Neural crest cell (in vitro differentiated cells): ENCODE results near the gene KLF2. TPM values are rescaled to one million over a fixed set of nuclear protein-coding genes. Genes with fewer than 3 reads are reported as not detected.

ENCODE experiments used
- DNase-seq: peaks from one replicate; pipeline ENCODE4 v3.0.0; 2021; ENCODE audit warnings: low read depth, mixed read lengths, low spot score
- H3K27ac Mint-ChIP-seq: one replicate; pipeline ENCODE4 v1.8.0; 2021; ENCODE audit warnings: mild to moderate bottlenecking, mixed read lengths; ENCODE audit not compliant: unreplicated experiment
- H3K27me3 Mint-ChIP-seq: 2 replicates; pipeline ENCODE4 v1.8.0; 2021; ENCODE audit warnings: low read depth, mild to moderate bottlenecking, mixed read lengths
- H3K36me3 Mint-ChIP-seq: 2 replicates; pipeline ENCODE4 v1.8.0; 2021; ENCODE audit warnings: low read depth, mild to moderate bottlenecking, mixed read lengths
- H3K4me1 Mint-ChIP-seq: 2 replicates; pipeline ENCODE4 v1.8.0; 2021; ENCODE audit warnings: mixed read lengths
- H3K4me3 Mint-ChIP-seq: one replicate; pipeline ENCODE4 v1.8.0; 2021; ENCODE audit warnings: mild to moderate bottlenecking, mixed read lengths
- H3K9me3 Mint-ChIP-seq: 2 replicates; pipeline ENCODE4 v1.8.0; 2021; ENCODE audit warnings: mixed read lengths
- CTCF ChIP-seq: fragments of 200-600 bp; sonication (generic); conservative IDR thresholded peaks from 2 replicates; pipeline ENCODE4 v1.5.0; 2021; ENCODE audit warnings: antibody characterized with exemption, mild to moderate bottlenecking
- total RNA-seq: library from RNA; stranded (reverse); gene quantifications from 2 replicates; pipeline ENCODE4 v1.2.1, GENCODE V29; 2021

The KLF2 gene
- total RNA-seq, 1 donor from 2014 or later, result 0.54 TPM

- no peak for TF ChIP-seq CTCF
- Mint-ChIP-seq H3K27me3 (no peaks in the 10 kb centered on the region), H3K4me3 (no peak overlapping the region), H3K36me3 (peaks cover 12% of the 10 kb centered on the region), H3K9me3 (no peaks in the 10 kb centered on the region), H3K27ac (peak overlapping the region; percentile 35), H3K4me1 (peaks cover 5% of the 10 kb centered on the region)
- DNase-seq, result no peak
Observed at GRCh38 chr19:16373532-16373931, 48.9 kb downstream of the KLF2 start.

- no peak for TF ChIP-seq CTCF
- no peak overlapping the region for H3K4me3 Mint-ChIP-seq
- H3K27ac Mint-ChIP-seq, result no peak overlapping the region
- DNase-seq, result no peak
- no peaks in the 10 kb centered on the region for H3K27me3 Mint-ChIP-seq
- H3K36me3 Mint-ChIP-seq, result peaks cover 12% of the 10 kb centered on the region
- H3K9me3 Mint-ChIP-seq, result no peaks in the 10 kb centered on the region
- peaks cover 5% of the 10 kb centered on the region for H3K4me1 Mint-ChIP-seq
Observed at GRCh38 chr19:16373989-16374388, 49.4 kb downstream of the KLF2 start.

- H3K4me1 Mint-ChIP-seq, result peaks cover 5% of the 10 kb centered on the region
- no peaks in the 10 kb centered on the region for H3K9me3 Mint-ChIP-seq
- DNase-seq, result no peak
- no peak overlapping the region for H3K27ac Mint-ChIP-seq
- H3K27me3 Mint-ChIP-seq, result no peaks in the 10 kb centered on the region
- H3K4me3 Mint-ChIP-seq, result no peak overlapping the region
- no peak for TF ChIP-seq CTCF
- peaks cover 12% of the 10 kb centered on the region for H3K36me3 Mint-ChIP-seq
Observed at GRCh38 chr19:16374436-16374835, 49.8 kb downstream of the KLF2 start.

GRCh38 chr19:16375157-16375935, 50.7 kb downstream of the KLF2 start:
- Mint-ChIP-seq H3K27me3 (no peaks in the 10 kb centered on the region), H3K36me3 (peaks cover 12% of the 10 kb centered on the region), H3K4me3 (no peak overlapping the region), H3K9me3 (no peaks in the 10 kb centered on the region), H3K27ac (no peak overlapping the region), H3K4me1 (peaks cover 5% of the 10 kb centered on the region)
- no peak for TF ChIP-seq CTCF
- DNase-seq, result no peak

GRCh38 chr19:16375936-16376185, 51.2 kb downstream of the KLF2 start:
- Mint-ChIP-seq H3K4me3 (no peak overlapping the region), H3K4me1 (peaks cover 5% of the 10 kb centered on the region), H3K27ac (no peak overlapping the region)

More at GRCh38 chr19:16375936-16376185, 51.2 kb downstream of the KLF2 start:
- no peak for TF ChIP-seq CTCF
- no peaks in the 10 kb centered on the region for H3K9me3 Mint-ChIP-seq
- no peak for DNase-seq
- H3K36me3 Mint-ChIP-seq, result peaks cover 12% of the 10 kb centered on the region
- no peaks in the 10 kb centered on the region for H3K27me3 Mint-ChIP-seq
